Endothelial cell of umbilical vein (primary cell): Measurements from ENCODE around the gene RBPJ.

Experiments
- EZH2 ChIP-seq: IDR thresholded peaks from 2 replicates; pipeline ENCODE4 v1.6.1; 2012; ENCODE audit warnings: borderline replicate concordance, low read depth, mild to moderate bottlenecking, moderate library complexity, low read length, inconsistent platforms; ENCODE audit not compliant: severe bottlenecking
- FOS ChIP-seq: IDR thresholded peaks from 2 replicates; pipeline ENCODE4 v1.6.1; 2011; ENCODE audit warnings: mild to moderate bottlenecking, low read length, moderate library complexity, borderline replicate concordance; ENCODE audit not compliant: insufficient read depth
- GATA2 ChIP-seq: IDR thresholded peaks from 2 replicates; pipeline ENCODE4 v1.7.0; 2011; ENCODE audit warnings: low read depth, mild to moderate bottlenecking, moderate library complexity, mixed read lengths, low read length; ENCODE audit not compliant: insufficient read length, insufficient read depth
- JUN ChIP-seq: IDR thresholded peaks from 2 replicates; pipeline ENCODE4 v1.6.1; 2011; ENCODE audit warnings: borderline replicate concordance, low read depth; ENCODE audit not compliant: insufficient read length, insufficient read depth
- MYC ChIP-seq: IDR thresholded peaks from one replicate; pipeline ENCODE4 v1.6.1; 2011; ENCODE audit warnings: mild to moderate bottlenecking, low read depth, low read length
- POLR2A ChIP-seq: IDR thresholded peaks from 2 replicates; pipeline ENCODE4 v1.6.1; 2012; ENCODE audit warnings: low read depth, mild to moderate bottlenecking, control low read depth, low read length
- POLR2AphosphoS5 ChIP-seq: IDR thresholded peaks from 2 replicates; pipeline ENCODE4 v1.6.1; 2012; ENCODE audit warnings: low read depth, mild to moderate bottlenecking, control low read depth, low read length, moderate library complexity; ENCODE audit not compliant: insufficient read depth
- TF ChIP-seq, protein P1 (sequence below), 2 donors: IDR thresholded peaks; 1 replicate in 1 of 2; 2 replicates in 1 of 2; pipeline ENCODE4 v1.5.1; 2011; ENCODE audit warnings: low read length in 2 of 2, mild to moderate bottlenecking in 2 of 2, moderate library complexity in 2 of 2, control low read depth in 1 of 2, inconsistent platforms in 1 of 2, low read depth in 1 of 2; ENCODE audit not compliant: insufficient read depth in 1 of 2; ENCODE audit errors: extremely low read depth in 1 of 2
- TF ChIP-seq, protein P2 (sequence below): IDR thresholded peaks from 2 replicates; pipeline ENCODE4 v1.6.1; 2011; ENCODE audit not compliant: insufficient read depth, insufficient read length

DNA sequence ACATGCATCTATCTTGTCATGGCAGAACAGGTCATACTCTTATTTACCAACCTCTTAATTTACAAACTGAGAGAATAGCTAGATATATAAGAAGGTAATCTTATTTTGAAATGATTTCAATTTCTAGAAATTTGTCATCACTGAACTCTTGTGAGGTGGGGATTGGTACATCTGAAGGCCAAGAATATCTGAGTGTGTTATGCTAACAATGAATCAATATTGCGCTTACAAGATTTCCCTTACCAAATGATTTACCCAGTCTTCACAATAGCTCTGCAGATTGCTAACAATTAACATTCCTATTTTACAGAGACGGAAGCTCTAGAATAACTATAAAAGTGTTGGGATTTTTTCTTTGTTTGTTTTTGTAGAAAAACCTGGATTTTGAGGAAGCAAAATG, 48.3 kb downstream of the RBPJ start:
- TF ChIP-seq, protein P1, sequence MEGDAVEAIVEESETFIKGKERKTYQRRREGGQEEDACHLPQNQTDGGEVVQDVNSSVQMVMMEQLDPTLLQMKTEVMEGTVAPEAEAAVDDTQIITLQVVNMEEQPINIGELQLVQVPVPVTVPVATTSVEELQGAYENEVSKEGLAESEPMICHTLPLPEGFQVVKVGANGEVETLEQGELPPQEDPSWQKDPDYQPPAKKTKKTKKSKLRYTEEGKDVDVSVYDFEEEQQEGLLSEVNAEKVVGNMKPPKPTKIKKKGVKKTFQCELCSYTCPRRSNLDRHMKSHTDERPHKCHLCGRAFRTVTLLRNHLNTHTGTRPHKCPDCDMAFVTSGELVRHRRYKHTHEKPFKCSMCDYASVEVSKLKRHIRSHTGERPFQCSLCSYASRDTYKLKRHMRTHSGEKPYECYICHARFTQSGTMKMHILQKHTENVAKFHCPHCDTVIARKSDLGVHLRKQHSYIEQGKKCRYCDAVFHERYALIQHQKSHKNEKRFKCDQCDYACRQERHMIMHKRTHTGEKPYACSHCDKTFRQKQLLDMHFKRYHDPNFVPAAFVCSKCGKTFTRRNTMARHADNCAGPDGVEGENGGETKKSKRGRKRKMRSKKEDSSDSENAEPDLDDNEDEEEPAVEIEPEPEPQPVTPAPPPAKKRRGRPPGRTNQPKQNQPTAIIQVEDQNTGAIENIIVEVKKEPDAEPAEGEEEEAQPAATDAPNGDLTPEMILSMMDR (IDR thresholded peaks at IDR 0.05; ENCODE audit: extremely low read depth in 1 of 2, insufficient read depth in 1 of 2, low read depth in 1 of 2, low read length in 2 of 2) = no peak
- no peak for TF ChIP-seq EZH2
- TF ChIP-seq POLR2AphosphoS5 = no peak
- TF ChIP-seq FOS = no peak
- TF ChIP-seq POLR2A = no peak
- no peak for TF ChIP-seq JUN
- no peak for TF ChIP-seq GATA2
- TF ChIP-seq, protein P2, sequence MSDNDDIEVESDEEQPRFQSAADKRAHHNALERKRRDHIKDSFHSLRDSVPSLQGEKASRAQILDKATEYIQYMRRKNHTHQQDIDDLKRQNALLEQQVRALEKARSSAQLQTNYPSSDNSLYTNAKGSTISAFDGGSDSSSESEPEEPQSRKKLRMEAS = no peak
- no peak for TF ChIP-seq MYC
